Neural crest cell (in vitro differentiated cells): ENCODE results near the gene ENTR1. TPM values are rescaled to one million over a fixed set of nuclear protein-coding genes. Genes with fewer than 3 reads are reported as not detected.

ENCODE experiments used
- DNase-seq: peaks from one replicate; pipeline ENCODE4 v3.0.0; 2021; ENCODE audit warnings: low read depth, mixed read lengths, low spot score
- H3K27ac Mint-ChIP-seq: one replicate; pipeline ENCODE4 v1.8.0; 2021; ENCODE audit warnings: mild to moderate bottlenecking, mixed read lengths; ENCODE audit not compliant: unreplicated experiment
- H3K27me3 Mint-ChIP-seq: 2 replicates; pipeline ENCODE4 v1.8.0; 2021; ENCODE audit warnings: low read depth, mild to moderate bottlenecking, mixed read lengths
- H3K36me3 Mint-ChIP-seq: 2 replicates; pipeline ENCODE4 v1.8.0; 2021; ENCODE audit warnings: low read depth, mild to moderate bottlenecking, mixed read lengths
- H3K4me1 Mint-ChIP-seq: 2 replicates; pipeline ENCODE4 v1.8.0; 2021; ENCODE audit warnings: mixed read lengths
- H3K4me3 Mint-ChIP-seq: one replicate; pipeline ENCODE4 v1.8.0; 2021; ENCODE audit warnings: mild to moderate bottlenecking, mixed read lengths
- H3K9me3 Mint-ChIP-seq: 2 replicates; pipeline ENCODE4 v1.8.0; 2021; ENCODE audit warnings: mixed read lengths
- CTCF ChIP-seq: fragments of 200-600 bp; sonication (generic); conservative IDR thresholded peaks from 2 replicates; pipeline ENCODE4 v1.5.0; 2021; ENCODE audit warnings: antibody characterized with exemption, mild to moderate bottlenecking
- total RNA-seq: library from RNA; stranded (reverse); gene quantifications from 2 replicates; pipeline ENCODE4 v1.2.1, GENCODE V29; 2021

The ENTR1 gene
- total RNA-seq, 1 donor from 2014 or later: 89.3 TPM

- H3K27me3 Mint-ChIP-seq: no peaks in the 10 kb centered on the region
- H3K36me3 Mint-ChIP-seq: peaks cover 3% of the 10 kb centered on the region
- DNase-seq: no peak
- no peak for TF ChIP-seq CTCF
- peaks cover 26% of the 10 kb centered on the region for H3K4me1 Mint-ChIP-seq
- peak overlapping the region; percentile 92 for H3K4me3 Mint-ChIP-seq
- H3K27ac Mint-ChIP-seq: peak overlapping the region; percentile 83
- no peaks in the 10 kb centered on the region for H3K9me3 Mint-ChIP-seq
Measured at GRCh38 chr9:136437839-136438547, 27.6 kb upstream of the ENTR1 start.

GRCh38 chr9:136437430-136437829 is 27.0 kb upstream of the ENTR1 start:
- H3K27ac Mint-ChIP-seq: no peak overlapping the region
- H3K4me1 Mint-ChIP-seq: peaks cover 26% of the 10 kb centered on the region
- H3K27me3 Mint-ChIP-seq: no peaks in the 10 kb centered on the region
- no peak for DNase-seq
- H3K4me3 Mint-ChIP-seq: peak overlapping the region; percentile 92
- no peaks in the 10 kb centered on the region for H3K9me3 Mint-ChIP-seq
- H3K36me3 Mint-ChIP-seq: peaks cover 3% of the 10 kb centered on the region
- no peak for TF ChIP-seq CTCF

GRCh38 chr9:136436055-136436634 is 25.7 kb upstream of the ENTR1 start:
- Mint-ChIP-seq H3K36me3 (no peaks in the 10 kb centered on the region), H3K27me3 (no peaks in the 10 kb centered on the region), H3K27ac (no peak overlapping the region), H3K4me3 (peak overlapping the region; percentile 92), H3K4me1 (peaks cover 26% of the 10 kb centered on the region), H3K9me3 (no peaks in the 10 kb centered on the region)
- TF ChIP-seq CTCF: no peak
- DNase-seq: no peak

- no peak overlapping the region for H3K4me3 Mint-ChIP-seq
- peaks cover 22% of the 10 kb centered on the region for H3K4me1 Mint-ChIP-seq
- no peak for TF ChIP-seq CTCF
- no peaks in the 10 kb centered on the region for H3K9me3 Mint-ChIP-seq
- H3K27ac Mint-ChIP-seq: no peak overlapping the region
- H3K36me3 Mint-ChIP-seq: no peaks in the 10 kb centered on the region
- H3K27me3 Mint-ChIP-seq: no peaks in the 10 kb centered on the region
- no peak for DNase-seq
Measured at GRCh38 chr9:136434580-136435169, 24.3 kb upstream of the ENTR1 start.

- Mint-ChIP-seq H3K27ac (no peak overlapping the region), H3K27me3 (no peaks in the 10 kb centered on the region), H3K36me3 (no peaks in the 10 kb centered on the region), H3K9me3 (no peaks in the 10 kb centered on the region), H3K4me3 (no peak overlapping the region), H3K4me1 (peaks cover 22% of the 10 kb centered on the region)
- DNase-seq: no peak
- TF ChIP-seq CTCF: no peak
Measured at GRCh38 chr9:136433849-136434579, 23.6 kb upstream of the ENTR1 start.
